Fibroblast of gingiva (primary cell): ENCODE data around the gene PMIS2.

ENCODE experiments used
- DNase-seq: peaks from one replicate; pipeline ENCODE4 v3.0.0-alpha.2; 2011; ENCODE audit warnings: low read depth

The PMIS2 gene

GRCh38 chr19:35556846-35557538 is 29.0 kb upstream of the PMIS2 start:
- no peak for DNase-seq

GRCh38 chr19:35557539-35558399 is 28.2 kb upstream of the PMIS2 start:
- DNase-seq, result peak; percentile 23

GRCh38 chr19:35558400-35559280 is 27.3 kb upstream of the PMIS2 start:
- no peak for DNase-seq

GRCh38 chr19:35559281-35559659 is 26.7 kb upstream of the PMIS2 start:
- DNase-seq, result no peak

GRCh38 chr19:35559781-35560180 is 26.2 kb upstream of the PMIS2 start:
- no peak for DNase-seq

GRCh38 chr19:35560271-35560670 is 25.7 kb upstream of the PMIS2 start:
- DNase-seq, result no peak

GRCh38 chr19:35560677-35561076 is 25.3 kb upstream of the PMIS2 start:
- no peak for DNase-seq

- no peak for DNase-seq
Measured at GRCh38 chr19:35561436-35561835, 24.5 kb upstream of the PMIS2 start.

- no peak for DNase-seq
Measured at GRCh38 chr19:35562336-35562735, 23.6 kb upstream of the PMIS2 start.

GRCh38 chr19:35562776-35563175 is 23.2 kb upstream of the PMIS2 start:
- DNase-seq, result no peak

GRCh38 chr19:35563207-35563829 is 22.7 kb upstream of the PMIS2 start, which contains the start of gene ATP4A:
TSS of gene ATP4A (minus strand) at chr19:35563658. CDS start at chr19:35563629, 29 bp downstream.
- no peak for DNase-seq

GRCh38 chr19:35565016-35565856 is 20.7 kb upstream of the PMIS2 start:
- DNase-seq, result no peak

- DNase-seq, result no peak
Measured at GRCh38 chr19:35566738-35567137, 19.2 kb upstream of the PMIS2 start.

- no peak for DNase-seq
Measured at GRCh38 chr19:35569281-35569781, 16.6 kb upstream of the PMIS2 start.

GRCh38 chr19:35571406-35571965 is 14.5 kb upstream of the PMIS2 start:
- DNase-seq, result no peak

GRCh38 chr19:35577918-35578317 is 8.1 kb upstream of the PMIS2 start:
- DNase-seq, result no peak

GRCh38 chr19:35578707-35579106 is 7.3 kb upstream of the PMIS2 start:
- no peak for DNase-seq

GRCh38 chr19:35582760-35583159 is 3.2 kb upstream of the PMIS2 start:
- DNase-seq, result no peak

- no peak for DNase-seq
Measured at GRCh38 chr19:35587321-35587720, 1.3 kb downstream of the PMIS2 start.

- no peak for DNase-seq
Measured at GRCh38 chr19:35590875-35591274, 4.9 kb downstream of the PMIS2 start.
